Measurements from ENCODE around the gene CCDC93. TPM values are rescaled to one million over a fixed set of nuclear protein-coding genes. Genes with fewer than 3 reads are reported as not detected.

CCDC93 gene
- total RNA-seq, 2 experiments from 2014 or later: 26.2 to 39.5 TPM

DNA sequence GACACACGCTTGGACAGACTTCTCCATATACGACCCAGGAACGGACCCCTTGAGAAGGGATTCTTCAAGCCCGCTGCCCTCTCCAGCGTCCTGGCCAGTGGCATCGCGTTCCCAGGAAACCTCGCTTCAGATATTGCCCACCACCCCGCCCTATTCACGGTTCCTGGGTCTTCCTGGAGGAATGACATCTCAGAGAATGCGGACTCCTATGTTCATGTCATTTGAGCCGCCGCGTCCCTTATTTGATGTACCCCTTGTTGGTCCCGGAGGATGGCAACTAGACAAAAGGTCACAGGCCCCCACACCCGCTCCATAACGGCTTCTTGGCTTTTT, 588 bp upstream of the CCDC93 start:
- DNase-seq (no peak), ATAC-seq (no peak)
- Mint-ChIP-seq H3K27me3 (peaks cover 2% of the 10 kb centered on the region), H3K9me3 (ENCODE audit: low read depth) (no peaks in the 10 kb centered on the region), H3K36me3 (ENCODE audit: low read depth) (peaks cover 5% of the 10 kb centered on the region), H3K4me1 (peaks cover 42% of the 10 kb centered on the region), H3K27ac (peak overlapping the region; percentile 63), H3K4me3 (peak overlapping the region; percentile 85)
- ChIA-PET POLR2A (interaction anchor here (0.6 to 1.2 kb wide), 4 partner anchors 11 to 200 kb away, joined by 3 to 5 read pairs (median 4); partner anchors contain the start of gene DDX18), CTCF (interaction anchor here (0.6 to 2.9 kb wide), 6 partner anchors 11 to 209 kb away, joined by 3 to 35 read pairs (median 4); partner anchors contain the start of gene DDX18)
- intact Hi-C loops (cut with DNase I, micrococcal nuclease): loop anchor here (1.0 to 5.0 kb wide), 6 partner anchors 74 to 1353 kb away; partner anchors contain the start of genes C2orf76 (in 1 of the 2), DBI (in 1 of the 2), DDX18 (in 1 of the 2) and INSIG2 (in 1 of the 2)

DNA sequence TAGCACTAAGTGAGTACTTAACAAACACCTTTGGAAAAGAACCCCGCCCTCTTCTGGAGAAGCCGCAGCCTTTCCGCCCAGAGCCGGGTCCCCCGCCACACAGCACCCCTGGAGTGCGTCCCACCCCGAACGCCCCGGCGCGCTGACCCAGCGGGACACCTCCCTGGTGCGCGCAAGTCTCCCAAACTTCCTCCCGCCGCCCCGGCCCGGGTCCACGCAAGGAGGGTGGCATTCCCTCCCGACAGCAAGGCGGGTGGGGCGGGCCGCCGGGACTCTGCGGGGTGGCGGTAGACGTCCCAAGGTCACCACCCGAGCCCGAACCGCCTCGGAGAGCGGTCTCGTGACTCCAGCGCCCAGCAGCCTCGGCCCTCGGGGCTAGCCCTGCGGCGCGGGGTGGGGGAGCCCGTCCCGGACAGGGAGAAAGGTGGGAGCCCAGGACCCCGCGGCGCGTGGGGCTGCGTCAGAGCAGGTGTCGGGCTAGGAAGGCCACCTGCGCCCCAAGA, 598 bp downstream of the CCDC93 start:
- peak; percentile 57 for DNase-seq
- Mint-ChIP-seq H3K27me3 (no peaks in the 10 kb centered on the region), H3K27ac (peak overlapping the region; percentile 63), H3K9me3 (ENCODE audit: low read depth) (no peaks in the 10 kb centered on the region), H3K4me3 (peak overlapping the region; percentile 85), H3K4me1 (peaks cover 42% of the 10 kb centered on the region), H3K36me3 (ENCODE audit: low read depth) (peaks cover 7% of the 10 kb centered on the region)
- ATAC-seq: peak; percentile 14
- ChIA-PET CTCF (interaction anchor here (0.6 to 2.9 kb wide), 6 partner anchors 9 to 211 kb away, joined by 3 to 35 read pairs (median 6); no protein-coding TSS in a partner anchor), POLR2A (interaction anchor here (1.2 kb wide), 1 partner anchor 199 kb away, joined by 5 read pairs; the partner anchor contains the start of gene DDX18)
- intact Hi-C loops (cut with DNase I, micrococcal nuclease): loop anchor here (1.0 to 5.0 kb wide), 3 partner anchors 10 to 1354 kb away; partner anchors contain the start of genes C2orf76 (in 1 of the 2), DBI (in 1 of the 2) and DDX18 (in 1 of the 2)

DNA sequence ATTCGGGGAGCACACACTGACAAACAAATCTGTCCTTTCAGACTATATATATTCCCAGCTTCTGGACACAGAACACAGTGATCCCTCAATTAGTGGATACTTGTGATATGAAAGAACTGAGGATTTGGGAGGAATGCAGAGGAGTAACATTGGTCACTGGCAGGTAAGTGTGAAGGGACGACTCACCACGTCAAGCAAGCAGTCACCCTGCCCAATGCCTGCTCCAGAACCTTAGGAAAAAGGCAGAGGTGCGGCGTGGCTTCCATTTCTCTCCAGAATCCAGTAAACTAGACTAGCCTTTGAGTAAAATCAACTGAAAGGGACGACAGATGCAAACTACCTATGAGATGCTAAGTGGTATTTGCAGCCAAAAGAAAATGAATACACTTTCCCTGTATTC, 1.1 kb downstream of the CCDC93 start:
- H3K9me3 Mint-ChIP-seq (ENCODE audit: low read depth): no peaks in the 10 kb centered on the region
- intact Hi-C loops (cut with DNase I, micrococcal nuclease): loop anchor here (1.0 to 5.0 kb wide), 3 partner anchors 9 to 1355 kb away; partner anchors contain the start of genes C2orf76 (in 1 of the 2), DBI (in 1 of the 2) and DDX18 (in 1 of the 2)
- ChIA-PET POLR2A (no interaction called here), CTCF (interaction anchor here (0.7 to 2.7 kb wide), 2 partner anchors 10 to 12 kb away, joined by 3 to 22 read pairs; no protein-coding TSS in a partner anchor)
- H3K27ac Mint-ChIP-seq: peak overlapping the region; percentile 63
- H3K27me3 Mint-ChIP-seq: no peaks in the 10 kb centered on the region
- ATAC-seq (no peak), DNase-seq (peak; percentile 10)
- peak overlapping the region; percentile 85 for H3K4me3 Mint-ChIP-seq
- H3K36me3 Mint-ChIP-seq (ENCODE audit: low read depth): peaks cover 12% of the 10 kb centered on the region
- H3K4me1 Mint-ChIP-seq: peaks cover 42% of the 10 kb centered on the region

DNA sequence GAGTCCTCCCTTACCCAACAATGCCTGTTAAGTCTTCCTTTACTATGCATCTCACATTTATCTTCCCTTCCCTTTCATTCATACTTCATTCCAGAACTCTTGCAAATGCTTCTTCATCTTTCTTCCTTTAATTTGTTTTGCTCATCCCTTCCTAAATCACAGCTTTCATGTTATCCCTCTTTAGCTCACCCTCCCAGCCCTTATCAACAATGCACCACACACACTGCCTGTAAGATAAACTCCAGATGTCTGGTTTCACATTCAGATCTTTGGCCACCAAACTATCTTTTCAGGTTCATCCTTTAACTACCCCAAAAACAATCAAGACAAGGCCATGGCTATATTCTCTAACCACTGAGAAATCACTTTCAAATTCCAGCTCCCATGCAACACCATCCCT, 3.4 kb downstream of the CCDC93 start:
- Mint-ChIP-seq H3K27me3 (no peaks in the 10 kb centered on the region), H3K4me3 (no peak overlapping the region), H3K9me3 (ENCODE audit: low read depth) (no peaks in the 10 kb centered on the region), H3K27ac (no peak overlapping the region), H3K4me1 (peaks cover 44% of the 10 kb centered on the region), H3K36me3 (ENCODE audit: low read depth) (peaks cover 28% of the 10 kb centered on the region)
- ATAC-seq (no peak), DNase-seq (no peak)
- POLR2A ChIA-PET: no interaction called here
- intact Hi-C loops (cut with DNase I, micrococcal nuclease): loop anchor here in 1 of 2 experiments (5.0 kb wide), 1 partner anchor 1357 kb away; the partner anchor contains the start of genes C2orf76 and DBI
- CTCF ChIA-PET: interaction anchor here (0.6 to 2.7 kb wide), 5 partner anchors 7 to 196 kb away, joined by 3 to 22 read pairs (median 3); partner anchors contain the start of genes DDX18 and INSIG2

DNA sequence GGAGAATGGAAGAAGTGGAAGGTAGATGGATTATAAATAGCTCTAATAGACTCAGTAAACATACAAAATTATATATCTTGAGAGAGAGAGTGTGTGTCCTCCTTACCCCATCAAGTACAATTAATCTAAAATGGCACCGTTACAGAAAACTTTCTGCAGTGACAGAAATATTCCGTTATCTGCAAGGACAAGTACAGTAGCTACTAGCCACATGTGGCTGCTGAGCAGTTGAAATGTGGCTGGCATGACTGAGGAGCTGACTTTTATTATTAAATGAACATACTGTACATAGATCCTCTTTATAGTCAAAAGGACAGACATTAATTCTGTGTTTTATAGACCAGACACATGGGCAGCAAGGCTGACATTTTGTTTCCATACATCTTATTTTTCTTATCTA, 7.0 kb downstream of the CCDC93 start:
- H3K9me3 Mint-ChIP-seq (ENCODE audit: low read depth): no peaks in the 10 kb centered on the region
- ChIA-PET CTCF (interaction anchor here (1.0 to 2.3 kb wide), 3 partner anchors 11 to 193 kb away, joined by 3 to 10 read pairs (median 8); partner anchors contain the start of gene DDX18), POLR2A (no interaction called here)
- DNase-seq: no peak
- intact Hi-C loops (cut with DNase I, micrococcal nuclease): no loop called here
- H3K27me3 Mint-ChIP-seq: no peaks in the 10 kb centered on the region
- ATAC-seq: no peak
- H3K27ac Mint-ChIP-seq: peak overlapping the region; percentile 64
- no peak overlapping the region for H3K4me3 Mint-ChIP-seq
- peaks cover 47% of the 10 kb centered on the region for H3K36me3 Mint-ChIP-seq (ENCODE audit: low read depth)
- H3K4me1 Mint-ChIP-seq: peaks cover 32% of the 10 kb centered on the region

DNA sequence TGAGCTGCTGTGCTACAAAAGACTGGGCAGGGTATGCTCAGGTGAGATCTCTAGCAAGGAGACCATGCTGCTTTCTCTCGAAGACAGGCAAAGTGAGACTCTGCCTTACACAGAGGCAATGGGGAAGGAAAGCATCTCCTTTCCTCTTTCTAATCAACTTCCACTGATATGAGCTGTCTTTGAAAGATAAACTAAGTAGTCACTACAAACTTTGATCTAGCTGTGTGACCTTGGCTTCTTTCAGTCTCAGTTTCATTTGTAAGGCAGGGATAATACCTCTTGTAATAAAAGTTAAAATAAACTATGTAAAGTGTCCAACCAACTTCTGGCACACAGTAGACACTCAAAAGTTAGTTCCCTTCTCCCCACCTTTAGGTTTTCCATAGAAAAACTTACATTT, 7.5 kb downstream of the CCDC93 start:
- peaks cover 51% of the 10 kb centered on the region for H3K36me3 Mint-ChIP-seq (ENCODE audit: low read depth)
- intact Hi-C loops (cut with DNase I, micrococcal nuclease): no loop called here
- no peaks in the 10 kb centered on the region for H3K9me3 Mint-ChIP-seq (ENCODE audit: low read depth)
- ATAC-seq (no peak), DNase-seq (no peak)
- ChIA-PET POLR2A (no interaction called here), CTCF (interaction anchor here (1.0 to 2.8 kb wide), 4 partner anchors 10 to 193 kb away, joined by 3 to 13 read pairs (median 9); partner anchors contain the start of gene DDX18)
- H3K4me3 Mint-ChIP-seq: no peak overlapping the region
- H3K27me3 Mint-ChIP-seq: no peaks in the 10 kb centered on the region
- H3K27ac Mint-ChIP-seq: peak overlapping the region; percentile 64
- peaks cover 27% of the 10 kb centered on the region for H3K4me1 Mint-ChIP-seq

DNA sequence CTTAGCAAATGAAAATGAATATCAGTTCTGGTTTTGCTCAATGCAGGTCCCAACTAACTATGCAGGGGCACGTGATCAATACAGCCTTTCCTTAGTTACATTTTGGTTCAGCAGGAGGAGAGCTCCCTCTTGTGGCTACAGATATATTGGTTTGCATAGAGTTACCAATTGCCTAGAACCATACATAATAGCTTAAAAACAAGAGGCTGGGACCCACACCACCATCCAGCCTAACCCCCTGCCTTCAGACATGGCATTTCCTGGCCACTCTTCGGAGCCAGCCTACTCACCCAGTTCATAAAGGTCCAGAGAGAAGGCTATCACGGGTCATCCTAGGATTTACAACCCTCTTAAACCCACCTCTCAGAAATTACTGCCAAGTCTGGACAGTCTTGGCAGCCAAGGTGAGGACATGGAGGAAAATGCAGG, 10.5 kb downstream of the CCDC93 start:
- Mint-ChIP-seq H3K9me3 (ENCODE audit: low read depth) (no peaks in the 10 kb centered on the region), H3K36me3 (ENCODE audit: low read depth) (peaks cover 65% of the 10 kb centered on the region), H3K4me1 (peaks cover 17% of the 10 kb centered on the region), H3K27ac (peak overlapping the region; percentile 24), H3K27me3 (no peaks in the 10 kb centered on the region), H3K4me3 (no peak overlapping the region)
- DNase-seq: peak; percentile 60
- intact Hi-C loops (cut with DNase I, micrococcal nuclease): loop anchor here (1.0 to 5.0 kb wide), 7 partner anchors 10 to 533 kb away; partner anchors contain the start of gene DDX18 (in 2 of the 2)
- ATAC-seq: peak; percentile 98
- CTCF ChIA-PET: interaction anchor here (0.5 to 4.6 kb wide), 38 partner anchors 8 to 1463 kb away, joined by 3 to 76 read pairs (median 4); partner anchors contain the start of genes CCDC93 and DDX18
- POLR2A ChIA-PET: interaction anchor here (1.0 to 1.5 kb wide), 4 partner anchors 8 to 189 kb away, joined by 3 to 5 read pairs (median 4); partner anchors contain the start of genes CCDC93 and DDX18

DNA sequence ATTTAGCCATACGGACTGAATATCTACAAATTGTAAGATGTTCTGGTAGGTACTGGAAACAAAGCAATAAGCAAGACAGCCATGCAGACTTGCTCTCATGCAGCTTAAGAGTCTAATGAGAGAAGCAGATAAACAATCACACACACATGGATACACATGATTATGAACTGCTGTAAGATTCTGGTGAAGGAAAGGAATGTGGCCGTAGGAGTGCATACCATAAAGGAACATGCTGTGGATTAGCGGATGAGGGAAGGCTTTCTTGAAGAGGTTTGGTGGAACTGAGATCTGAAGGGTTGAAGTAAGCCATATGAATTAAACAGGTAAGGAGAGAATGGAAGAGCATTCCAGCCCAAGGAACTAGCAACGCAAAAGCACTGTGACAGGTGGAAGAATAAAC, 13.8 kb downstream of the CCDC93 start:
- ChIA-PET CTCF (interaction anchor here (0.6 to 1.6 kb wide), 4 partner anchors 10 to 185 kb away, joined by 3 to 6 read pairs (median 3); partner anchors contain the start of gene DDX18), POLR2A (no interaction called here)
- Mint-ChIP-seq H3K9me3 (ENCODE audit: low read depth) (no peaks in the 10 kb centered on the region), H3K36me3 (ENCODE audit: low read depth) (peaks cover 62% of the 10 kb centered on the region), H3K4me3 (no peak overlapping the region), H3K27me3 (no peaks in the 10 kb centered on the region), H3K27ac (no peak overlapping the region), H3K4me1 (peaks cover 6% of the 10 kb centered on the region)
- ATAC-seq (no peak), DNase-seq (no peak)
- intact Hi-C loops (cut with DNase I, micrococcal nuclease): loop anchor here (5.0 kb wide), 2 partner anchors 43 to 163 kb away; no protein-coding TSS in a partner anchor

DNA sequence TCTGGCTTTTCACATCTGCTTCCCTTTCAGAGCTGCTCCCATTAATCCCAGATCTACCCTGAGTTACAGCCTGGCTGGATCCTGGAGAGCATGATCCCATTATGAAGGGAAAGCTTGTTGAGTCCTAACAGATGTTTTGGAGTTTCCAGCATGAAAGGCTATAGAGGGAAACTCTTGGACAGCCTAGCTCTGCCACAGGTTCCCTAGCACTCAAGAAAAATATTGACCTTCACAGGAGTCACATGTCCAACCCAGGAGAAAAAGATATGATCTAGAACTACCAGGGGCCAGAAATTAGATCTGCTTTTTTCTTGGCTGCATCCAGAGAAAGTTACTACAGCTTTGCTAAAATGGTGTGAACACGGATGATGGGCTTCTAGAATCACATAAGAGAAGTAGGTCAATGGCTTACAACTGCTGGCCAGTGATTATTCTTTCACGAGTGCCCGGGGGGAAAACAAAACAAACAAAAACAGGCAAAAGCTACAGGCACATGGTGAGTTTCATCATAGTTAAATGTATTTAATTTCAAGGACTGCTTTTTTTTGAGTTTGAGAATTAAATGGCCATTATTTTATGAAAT, 15.9 kb downstream of the CCDC93 start:
- Mint-ChIP-seq H3K4me1 (no peaks in the 10 kb centered on the region), H3K27me3 (no peaks in the 10 kb centered on the region), H3K27ac (no peak overlapping the region), H3K4me3 (no peak overlapping the region), H3K9me3 (ENCODE audit: low read depth) (no peaks in the 10 kb centered on the region), H3K36me3 (ENCODE audit: low read depth) (peaks cover 65% of the 10 kb centered on the region)
- intact Hi-C loops (cut with DNase I, micrococcal nuclease): no loop called here
- CTCF ChIA-PET: interaction anchor here (1.0 to 1.4 kb wide), 2 partner anchors 10 to 183 kb away, joined by 3 to 5 read pairs; partner anchors contain the start of gene DDX18
- no peak for ATAC-seq
- POLR2A ChIA-PET: no interaction called here
- no peak for DNase-seq

DNA sequence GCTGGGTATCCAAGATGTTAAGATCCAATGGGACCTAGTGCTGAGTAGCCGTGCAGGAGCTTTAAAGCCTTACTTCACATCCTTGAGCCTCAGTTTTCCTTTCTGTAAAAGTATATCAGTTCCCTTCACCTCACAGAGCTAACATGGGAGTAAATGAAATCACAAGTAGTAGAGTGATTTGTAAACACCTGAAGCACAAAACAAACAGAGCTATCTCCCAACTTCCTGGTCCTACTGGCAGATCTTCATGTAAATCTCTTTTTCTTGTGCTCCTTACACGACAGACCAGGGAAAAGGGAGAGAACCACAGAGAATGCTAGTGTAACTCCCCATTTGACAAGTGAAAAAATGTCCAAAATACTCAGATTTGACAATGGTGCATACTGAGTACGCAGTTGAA, 17.3 kb downstream of the CCDC93 start:
- Mint-ChIP-seq H3K36me3 (ENCODE audit: low read depth) (peaks cover 65% of the 10 kb centered on the region), H3K9me3 (ENCODE audit: low read depth) (no peaks in the 10 kb centered on the region), H3K4me3 (no peak overlapping the region), H3K27ac (no peak overlapping the region), H3K27me3 (no peaks in the 10 kb centered on the region), H3K4me1 (no peaks in the 10 kb centered on the region)
- POLR2A ChIA-PET: no interaction called here
- no peak for DNase-seq
- intact Hi-C loops (cut with DNase I, micrococcal nuclease): no loop called here
- CTCF ChIA-PET: interaction anchor here (0.6 to 2.5 kb wide), 5 partner anchors 8 to 182 kb away, joined by 3 to 13 read pairs (median 7); partner anchors contain the start of gene DDX18
- no peak for ATAC-seq

DNA sequence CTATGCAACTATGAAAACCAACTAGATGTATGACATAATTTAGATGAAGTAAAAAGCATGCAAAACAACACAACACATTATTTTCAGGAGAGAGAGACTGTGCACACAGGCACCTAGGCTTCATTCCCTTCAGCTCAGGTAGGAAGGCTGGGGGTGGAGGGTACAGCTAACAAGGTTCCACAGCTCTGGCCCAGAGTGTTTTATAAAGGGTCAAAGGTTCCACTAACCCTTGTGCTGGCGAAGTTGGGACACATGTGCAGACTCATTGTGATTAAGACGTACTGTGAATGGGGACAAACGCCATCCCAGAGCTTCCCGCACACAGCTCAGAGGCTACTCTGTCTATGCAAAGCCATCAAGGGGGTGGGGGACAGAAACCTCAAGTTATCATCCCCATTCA, 19.1 kb downstream of the CCDC93 start:
- Mint-ChIP-seq H3K9me3 (ENCODE audit: low read depth) (no peaks in the 10 kb centered on the region), H3K27ac (no peak overlapping the region), H3K27me3 (no peaks in the 10 kb centered on the region), H3K36me3 (ENCODE audit: low read depth) (peaks cover 67% of the 10 kb centered on the region), H3K4me1 (peaks cover 4% of the 10 kb centered on the region), H3K4me3 (no peak overlapping the region)
- DNase-seq (no peak), ATAC-seq (no peak)
- CTCF ChIA-PET: interaction anchor here (2.5 kb wide), 1 partner anchor 10 kb away, joined by 13 read pairs; no protein-coding TSS in a partner anchor
- intact Hi-C loops (cut with DNase I, micrococcal nuclease): no loop called here
- POLR2A ChIA-PET: no interaction called here

Measured in activated CD4-positive, alpha-beta T cell treated with anti-CD3 and anti-CD28 coated beads for 36 hours (primary cell).